ENCODE data around the gene TMEM134.
A peak's percentile ranks its signal among the peaks of the same experiment; 100 is the strongest.
"Not testable (repeated sequence)": the region's sequence is repeated elsewhere in the genome, so short reads cannot be mapped to it uniquely, and the experiment has no call there.

TMEM134 gene

DNA sequence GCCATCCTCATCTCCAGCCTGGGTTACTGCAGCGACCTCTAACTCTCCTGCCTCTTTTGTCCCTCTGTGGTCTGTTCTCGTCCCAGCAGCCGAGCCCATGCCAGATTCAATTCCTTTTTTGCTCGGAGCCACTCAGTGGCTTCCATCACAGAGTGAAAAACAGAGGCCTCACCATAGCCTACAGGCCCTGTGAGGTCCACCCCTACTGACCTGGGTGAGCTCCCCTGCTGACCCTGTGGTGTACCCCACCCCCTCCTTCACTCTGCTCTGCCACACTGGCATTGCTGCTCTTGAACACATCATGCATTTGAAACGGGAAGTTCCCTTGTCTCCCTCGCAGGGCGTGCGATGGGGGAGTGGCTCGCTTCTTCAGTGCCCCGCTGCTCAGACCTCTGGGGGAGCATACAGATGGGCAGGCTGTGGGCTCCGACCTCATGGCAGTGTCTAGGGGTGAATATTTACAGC, 15.8 kb upstream of the TMEM134 start:
- peak; percentile 73 to 79 for DNase-seq

DNA sequence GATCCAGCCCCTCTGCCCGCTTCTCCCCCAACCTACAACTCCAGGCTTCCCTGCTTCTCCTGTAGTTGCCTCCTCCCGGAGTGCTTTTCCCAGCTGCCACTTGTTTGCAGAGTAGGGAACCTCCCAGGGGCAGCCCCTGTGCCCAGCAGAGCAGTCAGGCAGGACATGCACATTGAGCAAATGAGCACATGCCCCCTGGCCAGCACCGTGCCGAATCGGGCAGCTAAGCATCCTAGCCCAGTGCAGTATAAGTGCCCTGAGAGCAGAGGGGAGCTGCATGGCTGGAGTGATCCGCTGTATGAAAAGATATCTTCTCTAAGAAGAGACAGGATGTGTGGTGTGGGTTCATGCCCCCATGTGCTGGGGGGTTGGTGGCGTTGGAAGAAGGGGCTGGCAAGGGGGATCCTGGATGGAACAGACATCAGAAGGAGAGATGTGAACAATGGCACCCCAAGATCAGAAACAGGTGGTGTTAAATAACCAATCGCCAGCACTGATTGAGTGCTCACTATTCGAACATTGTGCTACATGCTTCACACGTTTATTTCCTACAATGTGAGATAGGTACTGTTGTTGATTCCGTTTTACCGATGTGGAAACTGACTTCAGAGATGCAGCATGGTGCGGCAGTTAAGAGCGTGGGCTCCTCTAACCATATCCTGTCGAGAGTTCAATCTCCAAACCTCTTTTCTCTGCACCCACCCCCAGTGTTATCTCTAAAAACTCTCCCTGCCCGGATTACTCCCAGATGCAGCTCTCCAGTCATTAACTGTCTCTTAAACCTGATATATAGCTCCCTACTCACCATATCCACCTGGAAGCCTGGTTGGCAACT, 15.0 kb upstream of the TMEM134 start:
- peak; percentile 49 to 53 for DNase-seq

DNA sequence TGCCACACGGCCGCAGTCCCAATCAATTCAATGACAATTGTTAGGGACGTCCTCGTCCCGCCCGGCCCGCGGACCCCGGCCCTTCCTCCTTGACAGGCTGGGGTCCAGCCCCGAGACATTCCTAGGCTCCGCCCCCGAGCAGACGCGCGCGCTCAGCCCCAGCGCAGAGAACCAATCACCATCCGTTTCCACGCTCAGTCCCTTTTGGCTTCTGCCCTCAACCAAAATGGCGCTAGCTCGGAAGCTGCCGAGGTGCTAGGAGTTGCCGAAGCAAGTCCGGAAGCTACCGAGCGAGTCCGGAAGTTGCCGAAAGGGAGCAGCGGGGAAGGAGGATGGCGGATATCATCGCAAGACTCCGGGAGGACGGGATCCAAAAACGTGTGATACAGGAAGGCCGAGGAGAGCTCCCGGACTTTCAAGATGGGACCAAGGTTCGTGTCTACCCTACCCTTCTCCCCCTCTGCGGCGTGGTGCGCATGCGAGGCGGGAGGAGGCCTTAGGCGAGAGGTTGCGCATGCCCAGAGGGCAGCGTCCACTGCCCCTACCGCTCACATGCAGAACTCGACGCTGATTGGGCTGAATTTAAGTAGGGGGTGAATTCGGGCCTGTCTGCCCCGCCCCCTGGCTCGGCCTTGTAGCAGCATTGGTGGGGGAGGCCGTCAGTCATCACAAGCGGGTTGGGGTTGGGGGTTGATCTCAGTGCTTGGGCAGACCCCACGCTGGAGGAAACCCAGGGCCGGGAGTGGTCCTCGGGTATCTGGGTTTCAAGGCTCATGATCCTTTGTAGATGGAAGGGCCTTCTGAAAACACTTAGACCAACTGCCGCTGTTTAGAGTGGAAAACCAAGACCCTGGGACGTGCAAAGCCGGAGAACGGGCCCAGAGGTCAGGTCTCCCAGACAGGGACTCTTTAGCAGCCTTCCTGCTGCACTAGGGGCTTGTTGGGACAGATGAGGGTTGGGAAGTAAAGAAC, 14.1 kb upstream of the TMEM134 start, which contains the start of gene AIP:
Gene AIP (plus strand): TSS at position 200 of the 972 bp plus-strand sequence. CDS start 133 bp downstream, at position 333.
- DNase-seq = peak; percentile 97 to 98

DNA sequence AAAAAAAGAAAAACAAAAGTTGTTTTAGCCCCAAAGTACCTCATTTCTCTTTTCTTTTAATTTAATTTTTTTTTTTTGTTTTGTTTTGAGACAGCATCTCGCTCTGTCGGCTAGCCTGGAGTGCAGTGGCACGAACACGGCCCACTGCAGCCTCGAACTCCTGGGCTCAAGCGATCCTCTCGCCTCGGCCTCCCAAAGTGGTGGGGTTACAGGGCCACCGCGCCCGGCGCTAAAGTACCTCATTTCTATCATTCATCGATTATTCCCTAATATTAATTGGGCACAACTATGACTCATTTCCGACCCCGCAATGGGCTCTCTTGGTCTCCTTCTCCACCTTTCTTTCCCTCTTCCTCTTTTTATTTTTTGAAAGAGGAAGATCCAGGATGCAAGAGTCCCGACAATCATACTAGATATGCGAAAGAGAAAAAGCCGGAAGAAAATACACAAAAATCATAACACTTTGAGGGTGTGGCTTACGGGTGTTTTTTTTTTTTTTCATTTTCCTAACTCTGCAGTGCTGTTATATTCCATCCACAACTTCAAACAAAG, 13.3 kb upstream of the TMEM134 start:
- DNase-seq = peak in 1 of 2 donors; percentile 12

DNA sequence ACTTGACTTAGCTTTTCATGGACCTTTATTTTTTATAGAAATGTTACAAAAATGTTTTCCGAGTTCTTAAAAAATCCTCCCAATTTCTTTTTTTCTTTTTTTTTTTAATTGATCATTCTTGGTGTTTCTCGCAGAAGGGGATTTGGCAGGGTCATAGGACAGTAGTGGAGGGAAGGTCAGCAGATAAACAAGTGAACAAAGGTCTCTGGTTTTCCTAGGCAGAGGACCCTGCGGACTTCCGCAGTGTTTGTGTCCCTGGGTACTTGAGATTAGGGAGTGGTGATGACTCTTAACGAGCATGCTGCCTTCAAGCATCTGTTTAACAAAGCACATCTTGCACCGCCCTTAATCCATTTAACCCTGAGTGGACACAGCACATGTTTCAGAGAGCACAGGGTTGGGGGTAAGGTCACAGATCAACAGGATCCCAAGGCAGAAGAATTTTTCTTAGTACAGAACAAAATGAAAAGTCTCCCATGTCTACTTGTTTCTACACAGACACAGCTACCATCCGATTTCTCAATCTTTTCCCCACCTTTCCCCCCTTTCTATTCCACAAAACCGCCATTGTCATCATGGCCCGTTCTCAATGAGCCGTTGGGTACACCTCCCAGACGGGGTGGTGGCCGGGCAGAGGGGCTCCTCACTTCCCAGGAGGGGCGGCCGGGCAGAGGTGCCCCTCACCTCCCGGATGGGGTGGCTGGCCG, 8.4 kb upstream of the TMEM134 start:
- DNase-seq = not testable (repeated sequence)

DNA sequence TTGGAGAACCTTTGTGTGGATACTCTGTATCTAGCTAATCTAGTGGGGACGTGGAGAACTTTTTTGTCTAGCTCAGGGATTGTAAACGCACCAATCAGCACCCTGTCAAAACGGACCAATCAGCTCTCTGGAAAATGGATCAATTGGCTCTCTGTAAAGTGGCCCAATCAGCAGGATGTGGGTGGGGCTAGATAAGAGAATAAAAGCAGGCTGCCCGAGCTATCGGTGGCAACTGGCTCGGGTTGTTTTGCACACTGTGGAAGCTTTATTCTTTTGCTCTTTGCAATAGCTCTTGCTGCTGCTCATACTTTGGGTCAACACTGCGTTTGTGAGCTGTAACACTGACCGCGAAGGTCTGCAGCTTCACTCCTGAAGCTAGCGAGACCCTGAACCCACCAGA, 7.6 kb upstream of the TMEM134 start:
- DNase-seq = not testable (repeated sequence)

DNA sequence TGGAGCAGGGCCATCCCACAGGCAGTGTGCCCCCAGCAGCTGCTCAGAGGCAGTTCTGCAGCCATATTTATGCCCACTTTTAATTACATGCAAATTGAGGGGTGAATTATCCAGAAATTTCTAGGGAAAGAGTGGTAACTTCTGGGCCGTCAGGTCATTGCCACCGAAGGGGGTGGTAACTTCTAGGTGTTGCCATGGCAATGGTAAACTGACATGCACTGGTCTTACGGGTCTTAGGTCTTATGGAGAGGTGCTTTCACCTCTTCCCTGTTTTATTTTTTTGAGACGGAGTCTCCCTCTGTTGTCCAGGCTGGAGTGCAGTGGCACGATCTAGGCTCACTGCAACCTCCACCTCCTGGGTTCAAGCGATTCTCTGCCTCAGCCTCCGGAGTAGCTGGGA, 3.8 kb upstream of the TMEM134 start:
- no peak for DNase-seq

DNA sequence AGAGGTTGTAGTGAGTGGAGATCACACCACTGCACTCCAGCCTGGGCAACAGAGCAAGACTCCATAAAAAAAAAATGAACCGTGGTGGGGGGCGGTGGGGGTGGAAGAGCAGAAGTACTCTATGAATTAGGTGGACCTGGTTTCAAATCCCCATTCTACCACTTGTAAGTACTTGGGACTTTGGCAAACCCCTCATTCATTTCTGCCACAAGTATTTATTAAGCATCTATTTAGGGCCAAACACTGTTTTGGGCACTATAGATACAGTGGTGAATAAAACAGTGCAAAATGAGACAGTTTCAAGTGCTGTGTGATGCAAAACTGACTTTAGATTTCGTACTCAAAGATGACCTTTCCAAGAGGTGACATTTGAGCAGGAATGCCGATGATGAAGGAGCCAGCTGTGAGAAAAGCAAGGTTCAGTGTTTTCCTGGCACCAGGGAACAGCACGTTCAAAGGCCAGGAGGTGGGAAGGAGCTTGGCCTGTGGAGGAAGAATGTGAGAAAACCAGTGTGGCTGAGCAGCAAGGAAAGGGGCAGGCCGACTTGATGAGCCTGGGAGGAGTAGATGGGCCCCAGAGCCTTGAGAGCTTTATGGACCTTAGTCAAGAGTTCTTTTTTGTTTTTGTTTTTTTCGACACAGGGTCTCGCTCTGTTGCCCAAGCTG, 1.4 kb upstream of the TMEM134 start:
- DNase-seq = no peak

DNA sequence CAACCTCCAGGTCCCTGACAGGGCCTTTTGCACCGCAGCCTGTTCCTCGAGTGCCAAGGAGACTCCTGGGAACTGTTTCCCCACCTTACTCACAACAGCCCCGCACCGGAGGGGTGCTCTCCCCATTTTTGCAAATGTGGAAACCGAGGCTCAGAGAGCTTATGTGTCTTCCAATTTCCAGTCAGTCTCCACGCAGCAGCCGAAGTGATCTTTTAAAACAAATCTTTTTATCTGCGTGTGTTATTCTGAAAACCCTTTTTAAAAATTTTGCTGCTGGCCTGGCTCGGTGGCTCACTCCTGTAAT, 409 bp upstream of the TMEM134 start:
- DNase-seq = no peak

DNA sequence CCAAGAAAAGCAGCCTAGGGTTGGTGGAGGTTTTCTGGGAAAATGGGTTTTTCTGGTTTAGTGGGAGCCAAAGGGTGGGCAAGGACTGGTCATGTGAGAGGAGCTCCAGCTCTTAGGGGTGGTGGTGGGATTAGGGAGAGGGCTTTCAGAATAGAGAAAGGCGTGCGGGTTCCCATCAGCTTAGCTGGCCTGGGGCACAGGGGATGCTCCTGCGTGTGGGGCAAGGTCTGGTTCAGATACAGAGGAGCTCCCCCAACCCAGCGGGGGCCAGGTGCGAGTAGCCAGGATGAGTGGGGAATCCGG, 644 bp downstream of the TMEM134 start:
- DNase-seq = peak in 1 of 2 donors; percentile 47

DNA sequence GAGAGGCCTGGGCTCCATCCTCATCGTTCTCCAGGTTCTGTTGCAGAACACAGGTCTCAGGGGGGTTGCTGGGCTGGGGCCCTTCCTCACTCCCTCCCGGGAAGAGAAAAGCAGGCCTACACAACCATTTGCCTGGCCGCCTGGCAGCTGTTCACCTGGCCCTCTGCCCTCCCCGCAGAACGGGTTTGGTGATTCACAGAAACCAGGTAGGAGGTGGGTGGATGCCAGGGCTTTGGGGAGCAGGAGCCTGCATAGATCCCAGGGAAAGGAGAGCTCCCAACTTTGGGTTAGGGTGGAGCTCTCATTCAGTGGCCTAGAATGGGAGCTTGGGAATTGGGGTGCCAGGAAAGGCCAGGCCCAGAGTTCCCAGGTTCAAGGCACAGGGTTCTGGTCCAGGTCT, 995 bp downstream of the TMEM134 start:
- DNase-seq = peak in 1 of 2 donors; percentile 49

DNA sequence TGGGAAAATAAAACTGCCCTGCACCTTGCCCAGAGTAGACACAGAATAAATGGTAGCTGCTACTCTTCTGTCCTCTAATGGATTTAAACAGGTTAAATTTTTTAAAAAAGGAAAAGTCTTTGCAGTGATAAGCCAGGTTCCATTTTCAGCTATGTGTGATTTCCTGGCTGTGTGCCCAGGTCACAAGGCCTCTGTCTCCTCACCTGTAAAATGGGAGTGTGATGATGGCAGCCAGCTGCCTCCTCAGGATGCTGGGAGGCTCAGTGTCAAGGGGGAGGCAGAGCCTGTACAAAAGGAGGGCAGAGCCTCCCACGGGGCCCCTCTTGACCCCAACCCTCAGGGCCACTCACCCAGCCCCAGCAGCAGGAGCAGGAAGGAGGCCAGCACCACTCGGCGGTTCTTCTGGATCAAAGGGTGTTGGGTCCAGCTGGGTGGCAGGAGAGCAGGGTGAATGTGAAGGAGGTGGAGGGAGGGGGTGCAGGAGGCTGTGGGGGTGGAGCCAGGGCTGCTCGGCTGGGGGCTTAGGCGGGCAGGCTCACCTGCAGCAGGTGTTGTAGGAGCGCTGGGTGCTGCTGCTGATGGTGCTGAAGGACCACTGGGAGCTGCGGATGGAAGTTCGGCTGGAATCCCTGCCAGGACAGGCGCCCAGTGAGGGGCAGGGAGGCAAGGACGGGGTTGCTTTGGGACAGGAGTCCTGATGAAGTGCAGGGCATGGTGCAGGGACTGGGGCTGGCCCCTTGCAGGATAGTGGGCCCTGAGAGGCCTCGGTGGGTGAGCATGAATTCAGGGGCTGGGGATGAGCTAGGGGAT, 1.9 kb downstream of the TMEM134 start:
- no peak for DNase-seq

DNA sequence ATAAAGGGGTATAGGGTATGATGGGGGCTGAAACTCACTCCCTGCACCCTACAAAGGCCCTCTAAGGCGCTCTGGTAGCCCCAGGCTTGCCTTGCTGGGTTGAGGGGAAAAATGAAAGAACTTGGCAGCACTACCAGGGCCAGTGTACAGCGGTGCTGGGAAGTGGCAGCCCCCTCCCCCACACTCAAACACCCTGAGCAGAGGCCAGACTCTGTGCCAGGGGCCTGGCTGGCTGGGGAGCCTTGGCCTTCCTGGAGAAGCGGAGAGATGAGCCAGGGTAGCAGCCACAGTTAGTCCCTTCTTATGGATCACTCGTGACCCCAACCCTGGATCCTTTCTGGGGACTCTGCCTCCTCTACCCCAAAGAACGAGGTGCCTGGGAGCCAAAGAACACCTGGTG, 2.7 kb downstream of the TMEM134 start:
- no peak for DNase-seq

DNA sequence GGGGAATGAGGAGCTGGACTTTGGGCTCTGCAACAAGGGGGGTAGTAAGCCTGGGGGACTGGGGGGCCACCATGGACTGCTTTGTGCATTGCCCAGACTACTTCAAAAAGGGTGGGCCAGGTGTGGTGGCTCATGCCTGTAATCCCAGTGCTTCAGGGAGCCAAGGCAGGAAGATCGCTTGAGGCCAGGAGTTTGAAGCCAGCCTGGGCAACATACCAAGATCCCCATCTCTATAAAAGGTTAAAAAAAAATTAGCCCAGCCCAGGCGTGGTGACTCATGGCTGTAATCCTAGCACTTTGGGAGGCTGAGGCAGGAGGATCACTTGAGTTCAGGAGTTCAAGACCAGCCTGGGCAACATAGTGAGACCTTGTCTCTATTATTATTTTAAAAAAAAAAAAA, 3.5 kb downstream of the TMEM134 start:
- DNase-seq = not testable (repeated sequence)

DNA sequence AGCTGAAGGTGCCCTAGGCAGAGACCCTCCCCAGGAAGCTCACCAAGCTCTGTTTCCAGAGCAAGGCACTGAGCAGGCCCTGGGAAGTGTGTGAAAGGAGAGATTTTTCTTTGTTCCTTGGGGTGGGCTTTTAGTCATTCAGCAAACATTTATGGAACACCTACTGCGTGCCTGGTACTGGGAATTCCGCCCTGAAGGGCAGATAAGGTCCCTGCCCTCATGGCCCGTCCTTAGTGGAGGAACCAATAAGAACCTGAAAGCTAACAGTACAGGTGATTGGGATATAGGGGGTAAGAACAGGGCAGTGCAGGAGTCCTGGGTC, 3.9 kb downstream of the TMEM134 start:
- no peak for DNase-seq

DNA sequence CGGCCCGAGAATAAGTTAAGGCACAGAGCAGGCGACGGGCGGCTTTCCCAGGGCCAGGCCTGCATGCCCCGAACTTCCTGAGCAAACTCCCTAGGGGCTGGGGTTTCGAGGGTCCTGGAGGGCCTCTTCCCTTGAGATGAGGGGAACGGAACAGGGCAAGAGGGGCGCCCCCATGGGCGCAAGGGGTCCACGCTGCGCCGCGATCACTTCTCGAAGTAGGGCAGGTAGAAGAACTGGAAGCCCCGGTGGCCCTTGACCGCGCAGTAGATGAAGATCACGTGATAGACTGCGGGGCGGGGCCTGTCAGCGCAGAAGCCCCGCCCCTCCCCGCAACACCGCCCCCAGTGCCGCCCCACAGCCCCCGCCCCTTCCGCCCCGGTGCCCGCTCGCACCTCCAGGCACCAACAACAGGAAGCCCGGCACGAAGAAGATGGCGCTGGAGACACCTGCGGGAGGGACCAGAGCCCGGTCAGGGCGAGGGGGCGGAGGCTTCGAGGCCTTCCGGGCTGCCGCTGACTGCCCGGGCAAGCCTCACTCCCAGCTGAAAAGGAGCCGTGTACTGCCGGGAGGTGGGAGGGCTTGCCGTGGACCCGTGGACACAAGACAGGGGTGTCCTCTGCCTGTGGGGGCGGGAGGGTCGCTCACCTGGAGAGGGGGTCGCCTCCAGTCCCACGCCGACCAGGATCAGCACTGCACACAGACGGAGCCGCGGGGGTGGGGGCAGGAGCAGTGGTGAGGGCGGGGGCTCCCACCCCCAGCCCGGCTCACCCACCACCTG, 4.5 kb downstream of the TMEM134 start:
- DNase-seq = peak; percentile 92 to 93

DNA sequence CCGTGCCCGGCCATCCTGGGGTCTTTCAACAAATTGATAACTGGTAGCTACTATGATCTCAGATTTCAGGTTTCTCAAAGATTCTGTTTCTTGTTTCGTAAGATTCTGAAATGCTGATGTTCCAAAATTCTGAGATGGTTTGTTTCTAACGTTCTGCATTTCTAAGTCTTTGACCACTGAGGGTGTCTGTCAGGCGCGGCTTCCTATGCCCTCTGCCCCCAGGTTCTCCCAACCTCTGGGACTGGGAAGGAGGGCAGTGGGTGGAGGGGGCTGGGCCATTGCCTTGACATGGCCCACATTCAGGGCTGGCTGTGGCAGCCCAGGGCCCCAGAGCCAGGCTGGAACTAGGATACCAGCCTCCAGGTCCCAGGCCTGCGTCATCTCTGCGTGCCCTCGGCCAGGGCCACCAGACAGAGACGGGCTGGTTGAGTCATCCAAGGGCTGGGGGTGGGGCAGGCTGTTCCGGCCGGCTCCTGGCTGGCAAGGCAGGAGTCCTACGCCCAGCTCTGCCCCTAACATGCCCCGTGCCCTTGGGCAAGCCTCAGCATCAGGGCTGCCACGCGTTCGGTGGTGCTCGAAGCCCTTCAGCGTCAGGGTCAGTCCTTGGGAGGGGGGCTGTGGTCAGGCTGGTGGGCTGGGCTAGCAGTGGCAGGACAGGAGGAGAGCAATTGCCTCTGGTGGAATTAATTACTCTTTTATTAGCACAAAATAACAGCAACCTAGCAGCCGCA, 5.2 kb downstream of the TMEM134 start:
- no peak for DNase-seq

DNA sequence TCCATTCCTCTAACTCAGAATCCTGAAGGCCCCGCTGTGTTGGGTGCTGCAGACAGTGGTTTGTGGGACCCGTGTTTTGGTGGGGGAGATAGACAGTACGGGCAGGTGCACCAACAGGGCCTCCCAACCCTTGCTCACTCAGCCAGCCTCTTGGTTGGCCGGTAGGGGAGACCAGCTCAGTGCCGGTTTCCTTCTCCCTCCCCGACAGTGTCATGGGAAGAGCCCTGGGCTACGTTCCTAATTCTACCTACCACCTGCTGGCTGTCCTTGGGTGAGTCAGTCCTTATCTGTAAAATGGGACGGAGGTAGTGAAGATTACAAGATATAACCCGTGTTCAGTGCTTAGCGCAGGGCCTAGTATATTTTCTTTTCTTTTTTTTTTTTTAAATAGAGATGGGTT, 5.9 kb downstream of the TMEM134 start:
- DNase-seq = no peak

DNA sequence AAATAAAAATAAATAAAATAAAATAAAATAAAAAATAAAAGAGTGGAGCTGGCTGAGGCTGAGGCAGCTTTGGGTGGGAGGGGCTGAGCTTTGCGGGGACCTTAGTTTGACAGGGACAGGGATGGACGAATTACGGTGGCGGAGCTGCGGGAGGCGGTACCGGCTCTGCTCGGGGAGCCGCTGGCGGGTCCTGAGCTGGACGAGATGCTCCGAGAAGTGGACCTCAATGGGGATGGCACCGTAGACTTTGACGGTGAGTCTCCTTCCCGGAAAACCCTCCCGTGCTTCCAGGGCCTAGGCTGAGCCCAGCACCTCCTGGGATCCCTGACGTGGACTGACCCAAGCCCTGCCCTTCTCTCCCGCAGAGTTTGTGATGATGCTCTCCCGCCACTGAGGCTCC, 10.8 kb downstream of the TMEM134 start:
- DNase-seq = no peak

DNA sequence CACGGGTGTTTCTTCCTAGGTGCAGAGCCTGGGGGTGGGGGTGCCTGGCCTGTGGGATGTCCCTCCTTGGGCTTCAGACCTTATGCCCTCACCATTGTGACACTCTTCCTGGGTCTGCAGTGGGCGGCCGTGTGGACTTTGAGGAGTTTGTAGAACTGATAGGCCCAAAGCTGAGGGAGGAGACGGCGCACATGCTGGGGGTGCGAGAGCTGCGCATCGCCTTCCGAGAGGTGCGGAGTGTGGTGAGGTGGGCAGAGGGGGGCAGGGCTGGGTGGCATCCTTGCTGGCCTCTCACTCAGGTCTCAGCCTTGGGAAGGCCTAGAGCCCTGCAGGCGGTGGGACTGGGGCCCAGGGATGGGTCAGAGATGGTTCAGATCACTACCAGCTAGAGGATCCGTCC, 11.6 kb downstream of the TMEM134 start:
- DNase-seq = no peak

All from stimulated activated CD4-positive, alpha-beta T cell treated with anti-CD3 and anti-CD28 coated beads, Interleukin-2, amount 100 ng/mL, for 24 hours (primary cell).